DMS153 (cell line): ENCODE data around the gene KIF11.
"Not testable (repeated sequence)": the region's sequence is repeated elsewhere in the genome, so short reads cannot be mapped to it uniquely, and the experiment has no call there.

Experiments used
- DNase-seq: peaks from one replicate; lab custom pipeline; 2025; lab: John Stamatoyannopoulos, UW

Gene KIF11

DNA sequence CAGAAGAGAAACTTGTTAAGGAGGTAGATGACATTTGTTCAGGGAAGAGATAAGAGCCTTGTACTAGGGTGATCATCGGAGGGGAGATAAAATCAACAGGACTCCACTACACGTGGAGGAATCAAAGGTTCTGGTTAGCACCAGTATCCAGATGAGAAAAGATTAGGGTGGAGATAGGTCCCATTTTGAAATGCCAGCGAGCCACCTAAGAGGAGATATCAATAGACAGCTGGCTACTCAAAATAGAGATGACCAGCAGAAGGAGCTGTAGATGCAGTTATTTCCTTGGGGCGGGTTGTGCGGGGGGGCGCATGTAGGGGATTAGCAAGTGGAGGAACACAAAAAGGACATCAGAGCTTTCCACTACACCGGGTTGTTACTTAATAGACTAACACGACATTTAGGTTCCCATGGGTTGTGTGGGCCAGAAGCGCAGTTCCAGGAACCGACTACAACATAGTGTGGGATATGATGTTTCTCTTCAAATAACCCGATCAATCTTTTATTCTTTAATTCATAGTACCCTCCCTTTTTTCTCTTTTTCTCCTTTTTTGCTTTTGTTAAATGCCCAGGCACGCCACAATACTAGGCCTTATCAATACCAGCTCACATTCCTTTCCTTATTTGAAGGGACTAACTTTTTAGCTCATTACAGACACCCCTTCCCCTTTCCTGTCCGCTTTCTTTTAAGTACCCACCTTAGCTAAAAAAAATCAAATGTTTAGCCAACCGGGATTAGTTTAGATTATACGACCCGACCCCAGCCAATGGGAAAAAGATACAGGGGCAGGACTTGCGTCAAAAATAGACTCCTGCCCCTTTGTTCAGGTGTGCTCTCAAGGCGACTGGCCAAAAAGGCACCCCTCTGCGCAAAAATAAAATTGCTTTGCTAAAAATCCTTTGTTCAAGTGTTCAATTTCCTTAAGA lies 2.0 kb upstream of the KIF11 start:
- DNase-seq: no peak

- DNase-seq: peak; percentile 81
Observed at GRCh38 chr10:92591550-92592022, 1.3 kb upstream of the KIF11 start.

DNA sequence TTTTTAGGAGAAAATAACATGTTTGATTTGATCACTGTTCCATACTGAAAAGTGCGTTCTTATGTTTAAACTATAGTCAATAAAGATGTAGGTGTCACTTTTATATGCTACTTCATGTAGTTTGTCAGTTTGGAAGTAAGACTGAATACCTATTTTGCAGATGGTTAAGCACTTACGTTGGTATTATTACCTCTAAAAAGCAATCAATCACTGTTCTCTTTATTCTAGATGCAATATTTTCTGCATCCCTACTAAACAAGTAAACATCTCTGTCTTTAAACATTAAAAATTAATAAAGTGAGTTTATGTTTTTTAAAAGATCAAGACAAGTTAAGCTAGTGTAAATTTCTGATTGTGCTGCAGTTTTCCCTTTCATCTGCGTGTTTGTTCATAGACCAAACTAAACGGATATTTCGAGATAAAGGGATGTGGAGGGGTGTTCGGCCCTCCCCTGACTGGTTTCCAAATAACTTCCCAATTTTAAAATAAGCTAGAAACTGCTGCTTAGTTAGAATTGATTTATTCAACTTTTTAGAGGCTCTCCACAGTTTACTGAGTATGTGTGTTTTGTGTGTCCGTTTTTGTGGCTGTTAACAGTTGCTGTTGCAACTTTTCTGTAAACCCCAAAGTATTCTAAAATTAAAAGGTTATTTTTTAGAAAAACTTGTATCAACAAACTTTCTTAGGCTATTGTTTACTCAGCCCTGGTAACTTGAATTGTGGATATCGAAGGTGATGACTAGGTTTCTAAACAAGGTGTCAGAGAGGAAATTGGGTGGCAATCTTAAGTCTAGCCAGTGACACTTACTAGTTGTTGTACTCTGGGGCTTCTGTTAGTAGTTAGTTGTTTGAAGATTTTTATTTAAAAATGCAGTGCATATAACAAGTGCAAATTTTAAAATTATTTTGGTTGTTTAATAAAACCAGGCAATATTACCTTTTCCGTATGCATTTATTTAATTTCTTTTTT lies 974 bp downstream of the KIF11 start:
- no peak for DNase-seq

GRCh38 chr10:92595505-92595904 lies 2.6 kb downstream of the KIF11 start:
- no peak for DNase-seq

- no peak for DNase-seq
Observed at GRCh38 chr10:92598321-92598720, 5.4 kb downstream of the KIF11 start.

DNA sequence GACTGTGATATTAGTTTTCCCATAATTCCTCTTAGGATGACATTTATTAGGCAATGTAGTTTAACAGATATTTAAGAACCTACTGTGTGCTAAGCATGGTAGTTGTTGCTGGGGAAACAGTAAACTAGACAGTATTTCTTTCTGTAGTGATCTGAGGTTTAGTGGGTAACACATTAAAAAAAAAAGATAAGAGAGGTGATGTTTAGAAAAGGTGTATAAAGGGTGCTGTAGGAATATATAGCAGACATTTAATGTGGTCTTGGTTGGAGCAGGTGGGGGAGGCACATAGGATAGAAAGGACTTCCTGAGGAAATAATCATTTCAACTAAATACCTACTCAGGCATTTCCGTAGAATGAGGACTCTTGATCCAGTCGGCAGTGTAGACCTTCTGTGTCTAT lies 11.9 kb downstream of the KIF11 start:
- DNase-seq: no peak

GRCh38 chr10:92615515-92615914 lies 22.6 kb downstream of the KIF11 start:
- no peak for DNase-seq

DNA sequence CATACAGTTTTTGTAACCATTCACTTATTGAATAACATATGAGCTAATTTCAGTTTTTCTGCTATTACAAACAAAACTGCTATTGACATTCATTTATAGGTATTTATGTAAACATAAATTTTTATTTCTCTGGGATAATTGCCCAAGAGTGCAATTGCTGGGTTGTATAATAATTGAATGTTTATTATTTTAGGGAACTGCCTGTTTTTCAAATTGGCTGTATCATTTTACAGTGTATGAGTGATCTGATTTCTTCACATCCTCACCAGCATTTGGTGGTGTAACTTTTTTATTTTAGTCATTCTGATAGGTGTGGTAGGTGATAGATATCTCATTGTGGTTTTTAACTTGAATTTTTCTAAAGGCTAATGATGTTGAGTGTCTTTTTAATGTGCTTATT lies 26.4 kb downstream of the KIF11 start:
- no peak for DNase-seq

- no peak for DNase-seq
Observed at GRCh38 chr10:92627845-92628480, 35.0 kb downstream of the KIF11 start.

- no peak for DNase-seq
Observed at GRCh38 chr10:92629945-92630344, 37.0 kb downstream of the KIF11 start.

DNA sequence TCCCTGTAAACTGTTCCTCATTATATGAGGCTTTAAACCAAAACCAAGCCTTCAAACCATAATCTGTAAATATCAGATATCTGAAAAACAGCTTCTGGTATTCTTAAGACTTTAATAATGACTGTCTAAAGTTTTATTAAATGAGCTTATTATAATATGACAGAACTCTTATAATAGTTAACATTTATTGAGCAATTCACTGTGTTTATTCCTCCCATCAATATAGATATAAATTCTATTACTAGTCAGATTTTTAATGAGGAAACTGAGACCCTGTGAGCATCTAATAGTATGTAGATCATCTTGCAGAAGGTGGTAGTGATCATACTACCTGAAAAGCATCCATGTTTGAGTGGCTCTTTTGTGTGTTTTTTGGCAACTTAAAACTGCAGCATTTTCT lies 45.1 kb downstream of the KIF11 start:
- no peak for DNase-seq

DNA sequence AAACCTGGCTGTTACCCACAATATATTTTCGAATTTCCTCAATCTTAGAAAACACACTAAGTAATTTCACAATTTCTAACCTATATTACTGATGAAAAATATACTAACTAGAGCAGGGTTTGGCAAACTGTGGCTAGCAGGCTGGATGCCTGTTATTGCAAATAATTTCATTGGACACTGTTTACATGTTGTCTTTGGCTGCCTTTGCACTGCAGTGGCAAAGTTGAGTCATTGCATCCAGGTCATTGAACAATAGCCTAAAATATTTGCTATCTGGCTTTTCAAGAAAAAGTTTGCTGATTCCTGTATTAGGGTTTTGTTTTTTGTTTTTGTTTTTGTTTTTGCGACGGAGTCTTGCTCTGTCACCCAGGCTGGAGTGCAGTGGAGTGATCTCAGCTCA lies 47.2 kb downstream of the KIF11 start:
- no peak for DNase-seq

DNA sequence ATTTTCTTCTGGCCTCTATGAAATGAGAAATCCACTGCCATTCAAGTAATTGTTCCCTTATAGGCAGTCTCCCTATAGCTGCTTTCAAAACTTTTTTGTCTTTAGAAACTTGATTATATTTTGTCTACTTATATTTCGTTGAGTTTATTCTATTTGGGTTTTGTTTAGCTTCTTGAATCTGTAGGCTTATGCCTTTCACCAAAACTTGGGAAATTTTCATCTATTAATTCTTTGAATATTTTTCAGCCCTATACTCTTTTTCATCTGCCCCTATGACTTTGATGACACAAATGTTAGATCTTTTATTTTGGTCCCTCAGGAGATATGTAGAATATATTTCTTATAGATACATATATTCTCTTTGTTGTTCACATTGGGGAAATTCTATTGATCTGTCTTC lies 48.6 kb downstream of the KIF11 start:
- no peak for DNase-seq

- DNase-seq: no peak
Observed at GRCh38 chr10:92644921-92645320, 52.0 kb downstream of the KIF11 start.

- DNase-seq: not testable (repeated sequence)
Observed at GRCh38 chr10:92650864-92651263, 57.9 kb downstream of the KIF11 start.

GRCh38 chr10:92655426-92655825 lies 62.5 kb downstream of the KIF11 start:
- DNase-seq: no peak

- DNase-seq: no peak
Observed at GRCh38 chr10:92656266-92656961, 63.5 kb downstream of the KIF11 start.

- no peak for DNase-seq
Observed at GRCh38 chr10:92657024-92657423, 64.1 kb downstream of the KIF11 start.

DNA sequence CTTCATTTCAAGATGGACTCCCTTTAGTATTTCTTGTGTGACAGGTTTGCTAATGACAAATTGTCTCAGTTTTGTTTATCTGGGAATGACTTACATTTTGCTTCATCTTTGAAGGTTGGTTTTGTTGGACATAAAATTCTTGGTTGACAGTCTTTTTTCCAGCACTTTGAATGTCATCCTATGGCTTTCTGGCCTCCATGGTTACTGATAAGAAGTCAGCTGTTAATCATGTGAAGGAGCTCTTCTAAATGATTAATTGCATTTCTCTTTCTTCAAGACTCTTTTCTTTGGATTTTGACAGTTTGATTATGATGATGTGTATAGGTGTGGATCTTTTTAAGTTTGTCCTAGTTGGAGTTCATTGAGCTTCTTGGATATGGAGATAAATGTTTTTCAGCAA lies 69.9 kb downstream of the KIF11 start:
- DNase-seq: no peak

DNA sequence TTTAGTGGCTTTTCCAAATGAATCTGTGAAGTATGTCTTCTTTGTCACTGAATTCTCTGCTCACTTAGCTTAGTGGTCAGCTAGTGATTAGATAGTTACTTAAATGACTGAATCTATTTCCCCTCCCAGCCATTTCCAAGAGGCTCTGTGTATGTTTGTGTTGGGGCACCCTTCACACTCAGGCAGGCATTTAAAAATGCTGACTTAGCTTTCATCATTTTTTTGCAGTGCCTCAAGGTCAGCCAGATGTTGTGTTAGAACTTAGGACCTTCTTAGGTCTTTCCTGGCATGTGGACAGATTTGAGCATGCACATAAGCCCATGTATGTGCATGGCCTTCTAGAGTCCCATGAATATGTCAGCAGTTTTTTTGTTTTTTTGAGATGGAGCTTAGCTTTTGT lies 71.4 kb downstream of the KIF11 start:
- DNase-seq: no peak

DNA sequence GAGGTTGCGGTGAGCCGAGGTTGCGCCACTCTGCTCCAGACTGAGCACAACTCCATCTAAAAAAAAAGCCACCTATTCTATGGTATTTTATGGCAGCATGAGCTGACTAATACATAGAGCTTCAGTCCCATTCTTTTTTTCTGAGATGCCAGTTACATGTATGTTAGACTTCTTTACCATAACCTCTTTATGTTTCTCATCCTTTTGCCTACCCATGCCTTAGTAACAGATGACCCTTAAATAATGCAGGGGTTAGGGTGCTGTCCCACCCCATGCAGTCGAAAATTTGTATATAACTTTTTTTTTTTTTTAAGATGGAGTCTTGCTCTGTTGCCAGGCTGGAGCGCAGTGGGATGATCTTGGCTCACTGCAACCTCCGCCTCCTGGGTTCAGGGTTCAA lies 74.1 kb downstream of the KIF11 start:
- DNase-seq: no peak

DNA sequence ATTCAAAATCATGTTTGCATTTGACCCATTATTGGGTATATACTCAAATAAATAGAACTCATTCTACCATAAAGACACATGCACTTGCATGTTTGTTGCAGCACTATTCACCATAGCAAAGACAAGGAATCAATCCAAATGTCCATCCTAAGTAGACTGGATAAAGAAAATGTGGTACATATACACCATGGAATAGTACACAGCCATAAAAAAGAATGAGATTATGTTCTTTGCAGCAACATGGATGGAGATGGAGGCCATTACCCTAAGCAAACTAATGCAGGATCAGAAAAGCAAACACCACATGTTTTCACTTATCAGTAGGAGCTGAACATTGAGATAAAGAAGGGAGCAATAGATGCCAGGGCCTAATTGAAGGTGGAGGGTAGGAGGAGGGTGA lies 84.8 kb downstream of the KIF11 start:
- DNase-seq: no peak
